Measurements from ENCODE around the gene OSMR. TPM values are rescaled to one million over a fixed set of nuclear protein-coding genes. Genes with fewer than 3 reads are reported as not detected.

The OSMR gene
- total RNA-seq, 1 experiment from 2014 or later, result 1.6 TPM

GRCh38 chr5:38866362-38867031 lies 20.7 kb downstream of the OSMR start:
- DNase-seq, result no peak

More at GRCh38 chr5:38866362-38867031, 20.7 kb downstream of the OSMR start:
- Histone ChIP-seq H3K18ac (ENCODE audit: insufficient read length, low read depth, low read length) (no peak overlapping the region), H4K8ac (replicated peaks; ENCODE audit: insufficient read length, low read depth, low read length) (no peak overlapping the region), H4K5ac (ENCODE audit: insufficient read length, low read depth, low read length) (no peak overlapping the region), H3K56ac (ENCODE audit: insufficient read length, low read depth, low read length) (no peak overlapping the region), H3K4me2 (ENCODE audit: insufficient read depth, insufficient read length, low read length) (no peak overlapping the region), H3K4me1 (ENCODE audit: insufficient read depth, low read length) (no peaks in the 10 kb centered on the region), H3K79me1 (ENCODE audit: insufficient read depth, low read depth, low read length, poor library complexity, severe bottlenecking) (no peaks in the 10 kb centered on the region), H3K9me3 (ENCODE audit: control insufficient read depth, low read depth, low read length) (no peaks in the 10 kb centered on the region), H3T11ph (ENCODE audit: low read length) (no peak overlapping the region), H4K91ac (ENCODE audit: insufficient read length, low read depth, low read length) (no peak overlapping the region), H3K23me2 (ENCODE audit: insufficient read length, low read depth, low read length, poor library complexity, severe bottlenecking) (no peaks in the 10 kb centered on the region), H3K4ac (ENCODE audit: low read depth, low read length) (no peak overlapping the region), H2AFZ (ENCODE audit: low read length) (no peak overlapping the region), H3K23ac (ENCODE audit: insufficient read length, low read depth, low read length) (no peak overlapping the region), H3K14ac (ENCODE audit: insufficient read depth, low read length) (no peak overlapping the region), H3K9ac (ENCODE audit: extremely low read depth, insufficient read length, low read length) (no peak overlapping the region), H3K27ac (ENCODE audit: insufficient read length, low read depth, low read length) (no peak overlapping the region), H2BK15ac (ENCODE audit: low read depth, low read length) (no peak overlapping the region), H2BK120ac (ENCODE audit: low read depth, low read length, poor library complexity, severe bottlenecking) (no peak overlapping the region), H2BK12ac (ENCODE audit: insufficient read length, low read depth, low read length) (no peak overlapping the region), H2AK5ac (ENCODE audit: insufficient read length, low read length) (no peak overlapping the region), H3K79me2 (ENCODE audit: insufficient read depth, low read length) (no peaks in the 10 kb centered on the region), H2BK5ac (ENCODE audit: insufficient read length, low read length) (no peak overlapping the region), H3K27me3 (ENCODE audit: insufficient read depth, low read length) (no peaks in the 10 kb centered on the region), H4K20me1 (ENCODE audit: control insufficient read depth, insufficient read depth, insufficient read length) (no peaks in the 10 kb centered on the region), H2BK20ac (ENCODE audit: low read depth, low read length, poor library complexity, severe bottlenecking) (no peak overlapping the region)
- Mint-ChIP-seq H3K27me3 (ENCODE audit: low read depth) (no peaks in the 10 kb centered on the region), H3K4me3 (no peak overlapping the region), H3K36me3 (ENCODE audit: insufficient read depth in 1 of 3, low read depth in 3 of 3) (peaks cover 13 to 32% (median 16%) of the 10 kb centered on the region in 3 experiments), H3K27ac (no peak overlapping the region), H3K4me1 (peaks cover 10% of the 10 kb centered on the region in 2 experiments), H3K9me3 (peaks cover 29 to 33% of the 10 kb centered on the region in 2 experiments)
- no peak for TF ChIP-seq CTCF (conservative IDR thresholded peaks at IDR 0.05)
- WGBS (ENCODE audit: extremely low coverage, insufficient read length, low lambda C conversion rate), result no CpG with 5 or more reads among the region's 4 CpGs

Measured in H9 (cell line).